Common myeloid progenitor, CD34-positive (primary cell): ENCODE data around the gene SLC6A3.
"Not testable (repeated sequence)": the region's sequence is repeated elsewhere in the genome, so short reads cannot be mapped to it uniquely, and the experiment has no call there.

Experiments
- CTCF ChIA-PET: fragments of 350-600 bp; sonication (Branson Sonifier 250); formaldehyde crosslinking; loops from one replicate; lab custom pipeline; 2021; ENCODE audit warnings: antibody characterized with exemption; lab: Charles Lee
- POLR2A ChIA-PET: fragments of 350-600 bp; sonication (Branson Sonifier 250); formaldehyde crosslinking; loops from one replicate; lab custom pipeline; 2021; ENCODE audit warnings: antibody characterized with exemption; lab: Charles Lee
- DNase-seq, 3 donors: peaks; one replicate each; pipeline versions ENCODE4 v3.0.0 to v3.0.0-alpha.2; 2013
- H3K27ac ChIP-seq, 2 experiments: 1 replicate in 1 of 2; 2 replicates in 1 of 2; pipeline ENCODE4 v1.7.0; 2013; ENCODE audit warnings: inconsistent platforms in 2 of 2, low read length in 2 of 2, mild to moderate bottlenecking in 2 of 2, low read depth in 1 of 2, moderate library complexity in 1 of 2; ENCODE audit not compliant: severe bottlenecking in 2 of 2, insufficient read depth in 1 of 2, poor library complexity in 1 of 2
- H3K27me3 ChIP-seq, 5 experiments: replicated peaks in 2 of 5; 1 replicate in 3 of 5; 2 replicates in 2 of 5; pipeline versions ENCODE4 v1.6.1 to v1.7.0; 2013; ENCODE audit warnings: low read length in 4 of 5, mild to moderate bottlenecking in 2 of 5, moderate library complexity in 2 of 5, inconsistent platforms in 1 of 5; ENCODE audit not compliant: insufficient read depth in 5 of 5, control insufficient read depth in 4 of 5
- H3K36me3 ChIP-seq, 4 experiments: 1 replicate in 2 of 4; 2 replicates in 2 of 4; pipeline versions ENCODE4 v1.6.1 to v1.7.0; 2013; ENCODE audit warnings: low read length in 3 of 4, control low read depth in 1 of 4, mild to moderate bottlenecking in 1 of 4; ENCODE audit not compliant: control insufficient read depth in 4 of 4, insufficient read depth in 4 of 4
- H3K4me1 ChIP-seq, 4 experiments: 1 replicate in 3 of 4; 2 replicates in 1 of 4; pipeline versions ENCODE4 v1.6.1 to v1.7.1; 2013; ENCODE audit warnings: low read length in 3 of 4, mild to moderate bottlenecking in 3 of 4, control low read depth in 1 of 4, inconsistent platforms in 1 of 4, moderate library complexity in 1 of 4; ENCODE audit not compliant: control insufficient read depth in 4 of 4, insufficient read depth in 4 of 4; ENCODE audit errors: control extremely low read depth in 1 of 4
- H3K4me3 ChIP-seq, 7 experiments: 1 replicate in 4 of 7; 2 replicates in 3 of 7; pipeline versions ENCODE4 v1.5.1 to v1.7.0; 2013; ENCODE audit warnings: mild to moderate bottlenecking in 7 of 7, low read length in 6 of 7, moderate library complexity in 6 of 7, inconsistent platforms in 2 of 7, low read depth in 2 of 7, control low read depth in 1 of 7; ENCODE audit not compliant: insufficient read depth in 4 of 7, control insufficient read depth in 1 of 7; ENCODE audit errors: extremely low read depth in 1 of 7
- H3K9me3 ChIP-seq, 5 experiments: 1 replicate in 4 of 5; 2 replicates in 1 of 5; pipeline versions ENCODE4 v1.6.1 to v1.7.1; 2013; ENCODE audit warnings: low read length in 4 of 5, mild to moderate bottlenecking in 2 of 5, inconsistent platforms in 1 of 5, low read depth in 1 of 5, moderate library complexity in 1 of 5; ENCODE audit not compliant: control insufficient read depth in 4 of 5, insufficient read depth in 2 of 5; ENCODE audit errors: control extremely low read depth in 1 of 5
- WGBS: methylation state at CpG from one replicate; pipeline ENCODE4 v1.1.5; 2013; ENCODE audit not compliant: insufficient coverage; 5-methylcytosine and 5-hydroxymethylcytosine counted together

The SLC6A3 gene

DNA sequence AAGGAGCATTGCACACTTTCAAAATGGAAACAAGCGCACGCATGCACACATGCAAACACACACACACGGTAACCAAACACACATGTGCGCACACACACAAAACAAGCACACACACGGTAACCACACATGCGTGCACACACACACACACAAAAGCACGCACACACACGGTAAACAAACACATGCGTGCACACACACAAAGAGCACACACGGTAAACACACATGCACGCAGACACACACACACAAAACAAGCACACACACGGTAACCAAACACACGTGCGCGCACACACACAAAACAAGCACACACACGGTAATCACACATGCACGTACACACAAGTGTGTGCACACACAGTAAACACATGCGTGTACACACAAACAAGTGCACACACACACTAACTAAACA is 19.3 kb upstream of the SLC6A3 start:
- peaks cover 9 to 65% (median 34%) of the 10 kb centered on the region in 4 experiments for H3K36me3 ChIP-seq
- CTCF ChIA-PET, result no interaction called here
- POLR2A ChIA-PET, result no interaction called here

GRCh38 chr5:1464096-1464446 is 18.8 kb upstream of the SLC6A3 start:
- Histone ChIP-seq H3K4me1 (no peaks in the 10 kb centered on the region), H3K27me3 (no peaks in the 10 kb centered on the region), H3K4me3 (no peak overlapping the region), H3K9me3 (no peaks in the 10 kb centered on the region), H3K27ac (no peak overlapping the region), H3K36me3 (peaks cover 9 to 66% (median 33%) of the 10 kb centered on the region in 4 experiments)
- no peak for DNase-seq
- WGBS, result 97% methylated on average over 14 of the region's 14 CpGs
- POLR2A ChIA-PET, result no interaction called here
- CTCF ChIA-PET, result interaction anchor here (0.5 kb wide), 1 partner anchor 179 kb away, joined by 3 read pairs; no protein-coding TSS in a partner anchor

More for the DNA sequence above, 19.3 kb upstream of the SLC6A3 start:
- Histone ChIP-seq H3K9me3 (no peaks in the 10 kb centered on the region), H3K27ac (no peak overlapping the region), H3K4me3 (no peak overlapping the region), H3K4me1 (no peaks in the 10 kb centered on the region), H3K27me3 (no peaks in the 10 kb centered on the region)
- 84% methylated on average over 9 of the region's 18 CpGs for WGBS
- DNase-seq, result no peak

GRCh38 chr5:1463326-1464095 is 18.3 kb upstream of the SLC6A3 start:
- ChIA-PET POLR2A (no interaction called here), CTCF (interaction anchor here (0.5 kb wide), 1 partner anchor 180 kb away, joined by 3 read pairs; no protein-coding TSS in a partner anchor)
- H3K4me1 ChIP-seq, result no peaks in the 10 kb centered on the region
- H3K4me3 ChIP-seq, result no peak overlapping the region
- H3K27ac ChIP-seq, result no peak overlapping the region
- H3K36me3 ChIP-seq, result peaks cover 9 to 61% (median 31%) of the 10 kb centered on the region in 4 experiments
- no peaks in the 10 kb centered on the region for H3K27me3 ChIP-seq
- WGBS, result 97% methylated on average over 42 of the region's 46 CpGs
- DNase-seq, result no peak
- no peaks in the 10 kb centered on the region for H3K9me3 ChIP-seq

DNA sequence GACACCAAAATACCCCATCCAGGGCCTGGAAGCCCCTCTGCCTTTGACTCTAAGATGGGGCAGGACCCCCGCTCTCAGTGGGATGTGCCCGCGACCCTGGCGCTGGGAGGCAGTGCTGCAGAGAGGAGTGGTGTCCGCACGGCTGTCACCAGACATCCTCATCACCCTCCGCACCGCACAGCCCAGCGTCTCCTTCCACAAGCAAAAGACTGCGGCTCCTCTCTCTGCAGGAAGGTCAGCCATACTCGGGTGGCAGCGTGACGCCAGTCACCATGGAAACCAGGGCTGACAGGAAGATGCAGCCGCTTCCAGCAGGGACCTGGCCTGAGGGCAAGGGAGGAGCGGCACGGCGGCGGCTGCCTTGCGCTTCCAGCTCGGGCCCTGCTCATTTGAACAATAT is 17.1 kb upstream of the SLC6A3 start:
- peaks cover 0 to 6% (median 4%) of the 10 kb centered on the region in 5 experiments for H3K9me3 ChIP-seq
- no peak overlapping the region for H3K27ac ChIP-seq
- no peak overlapping the region for H3K4me3 ChIP-seq
- H3K27me3 ChIP-seq, result no peaks in the 10 kb centered on the region
- H3K36me3 ChIP-seq, result peaks cover 9 to 60% (median 31%) of the 10 kb centered on the region in 4 experiments
- DNase-seq, result no peak
- CTCF ChIA-PET, result no interaction called here
- POLR2A ChIA-PET, result no interaction called here
- H3K4me1 ChIP-seq, result no peaks in the 10 kb centered on the region
- WGBS, result 93% methylated on average over 20 of the region's 20 CpGs

GRCh38 chr5:1461396-1461795 is 16.2 kb upstream of the SLC6A3 start:
- no peaks in the 10 kb centered on the region for H3K4me1 ChIP-seq
- POLR2A ChIA-PET, result no interaction called here
- WGBS, result 98% methylated on average over 10 of the region's 10 CpGs
- DNase-seq, result no peak
- CTCF ChIA-PET, result no interaction called here
- H3K9me3 ChIP-seq, result peaks cover 0 to 15% (median 13%) of the 10 kb centered on the region in 5 experiments
- H3K27me3 ChIP-seq, result no peaks in the 10 kb centered on the region
- H3K27ac ChIP-seq, result no peak overlapping the region
- no peak overlapping the region for H3K4me3 ChIP-seq
- peaks cover 8 to 56% (median 26%) of the 10 kb centered on the region in 4 experiments for H3K36me3 ChIP-seq

GRCh38 chr5:1460054-1460682 is 14.9 kb upstream of the SLC6A3 start:
- whole genome bisulfite sequencing, result 96% methylated on average over 16 of the region's 16 CpGs
- POLR2A ChIA-PET, result no interaction called here
- no peak overlapping the region for H3K27ac ChIP-seq

DNA sequence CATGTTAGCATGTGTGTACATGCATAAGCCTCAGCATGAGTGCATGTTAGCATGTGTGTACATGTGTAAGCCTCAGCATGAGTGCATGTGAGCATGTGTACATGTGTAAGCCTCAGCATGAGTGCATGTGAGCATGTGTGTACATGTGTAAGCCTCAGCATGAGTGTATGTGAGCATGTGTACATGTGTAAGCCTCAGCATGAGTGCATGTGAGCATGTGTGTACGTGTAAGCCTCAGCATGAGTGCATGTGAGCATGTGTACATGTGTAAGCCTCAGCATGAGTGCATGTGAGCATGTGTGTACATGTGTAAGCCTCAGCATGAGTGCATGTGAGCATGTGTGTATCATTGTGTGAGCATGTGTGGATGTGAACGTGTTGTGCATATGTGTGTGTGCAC is 14.2 kb upstream of the SLC6A3 start:
- CTCF ChIA-PET, DNase-seq, H3K4me3 ChIP-seq, H3K27ac ChIP-seq, H3K4me1 ChIP-seq, POLR2A ChIA-PET, H3K27me3 ChIP-seq: not testable (repeated sequence)
- H3K9me3 ChIP-seq, result peaks cover 5 to 24% (median 20%) of the 10 kb centered on the region in 5 experiments
- 100% methylated on average over 1 of the region's 2 CpGs for WGBS
- peaks cover 5 to 43% (median 19%) of the 10 kb centered on the region in 4 experiments for H3K36me3 ChIP-seq

More at GRCh38 chr5:1460054-1460682, 14.9 kb upstream of the SLC6A3 start:
- Histone ChIP-seq H3K27me3 (no peaks in the 10 kb centered on the region), H3K36me3 (peaks cover 5 to 44% (median 21%) of the 10 kb centered on the region in 4 experiments), H3K9me3 (peaks cover 3 to 22% (median 20%) of the 10 kb centered on the region in 5 experiments), H3K4me3 (no peak overlapping the region), H3K4me1 (no peaks in the 10 kb centered on the region)
- CTCF ChIA-PET, result no interaction called here
- no peak for DNase-seq
